Measurements from ENCODE around the gene PTPN11.

GRCh38 chr12:112433551-112433950 is 14.8 kb downstream of the PTPN11 start:
- TF ChIP-seq FOXA1 (IDR thresholded peaks at IDR 0.05), result no peak
- TF ChIP-seq, protein P1, sequence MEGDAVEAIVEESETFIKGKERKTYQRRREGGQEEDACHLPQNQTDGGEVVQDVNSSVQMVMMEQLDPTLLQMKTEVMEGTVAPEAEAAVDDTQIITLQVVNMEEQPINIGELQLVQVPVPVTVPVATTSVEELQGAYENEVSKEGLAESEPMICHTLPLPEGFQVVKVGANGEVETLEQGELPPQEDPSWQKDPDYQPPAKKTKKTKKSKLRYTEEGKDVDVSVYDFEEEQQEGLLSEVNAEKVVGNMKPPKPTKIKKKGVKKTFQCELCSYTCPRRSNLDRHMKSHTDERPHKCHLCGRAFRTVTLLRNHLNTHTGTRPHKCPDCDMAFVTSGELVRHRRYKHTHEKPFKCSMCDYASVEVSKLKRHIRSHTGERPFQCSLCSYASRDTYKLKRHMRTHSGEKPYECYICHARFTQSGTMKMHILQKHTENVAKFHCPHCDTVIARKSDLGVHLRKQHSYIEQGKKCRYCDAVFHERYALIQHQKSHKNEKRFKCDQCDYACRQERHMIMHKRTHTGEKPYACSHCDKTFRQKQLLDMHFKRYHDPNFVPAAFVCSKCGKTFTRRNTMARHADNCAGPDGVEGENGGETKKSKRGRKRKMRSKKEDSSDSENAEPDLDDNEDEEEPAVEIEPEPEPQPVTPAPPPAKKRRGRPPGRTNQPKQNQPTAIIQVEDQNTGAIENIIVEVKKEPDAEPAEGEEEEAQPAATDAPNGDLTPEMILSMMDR (IDR thresholded peaks at IDR 0.05; ENCODE audit: low read depth, low read length, missing input control), result no peak
- TF ChIP-seq FOXA2 (IDR thresholded peaks at IDR 0.05), result no peak
- TF ChIP-seq TAF1 (conservative IDR thresholded peaks at IDR 0.05), result no peak
- no peak for TF ChIP-seq RAD21 (IDR thresholded peaks at IDR 0.05)
- TF ChIP-seq YY1 (IDR thresholded peaks at IDR 0.05), result no peak
- no peak for TF ChIP-seq REST (IDR thresholded peaks at IDR 0.05)

Data from liver (tissue), 3 donors.